Measurements from ENCODE around the gene FUZ. TPM values are rescaled to one million over a fixed set of nuclear protein-coding genes. Genes with fewer than 3 reads are reported as not detected.

FUZ gene
- total RNA-seq, 2 donors from 2014 or later = 8.9 to 24.1 TPM

DNA sequence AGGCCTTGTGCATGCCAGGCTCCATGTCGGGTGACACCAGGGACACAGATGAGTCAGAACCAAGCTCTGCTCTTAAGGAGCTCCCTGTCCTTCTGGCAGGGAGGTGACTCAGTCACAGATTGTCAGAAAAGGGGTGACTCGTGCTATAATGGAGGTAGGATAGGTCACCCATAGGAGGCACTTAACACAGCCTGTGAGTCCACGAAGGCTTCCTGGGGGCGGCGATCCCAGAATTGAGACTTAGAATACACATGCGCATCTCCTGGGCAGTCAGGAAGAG is 19.6 kb downstream of the FUZ start:
- TF ChIP-seq, protein P1, sequence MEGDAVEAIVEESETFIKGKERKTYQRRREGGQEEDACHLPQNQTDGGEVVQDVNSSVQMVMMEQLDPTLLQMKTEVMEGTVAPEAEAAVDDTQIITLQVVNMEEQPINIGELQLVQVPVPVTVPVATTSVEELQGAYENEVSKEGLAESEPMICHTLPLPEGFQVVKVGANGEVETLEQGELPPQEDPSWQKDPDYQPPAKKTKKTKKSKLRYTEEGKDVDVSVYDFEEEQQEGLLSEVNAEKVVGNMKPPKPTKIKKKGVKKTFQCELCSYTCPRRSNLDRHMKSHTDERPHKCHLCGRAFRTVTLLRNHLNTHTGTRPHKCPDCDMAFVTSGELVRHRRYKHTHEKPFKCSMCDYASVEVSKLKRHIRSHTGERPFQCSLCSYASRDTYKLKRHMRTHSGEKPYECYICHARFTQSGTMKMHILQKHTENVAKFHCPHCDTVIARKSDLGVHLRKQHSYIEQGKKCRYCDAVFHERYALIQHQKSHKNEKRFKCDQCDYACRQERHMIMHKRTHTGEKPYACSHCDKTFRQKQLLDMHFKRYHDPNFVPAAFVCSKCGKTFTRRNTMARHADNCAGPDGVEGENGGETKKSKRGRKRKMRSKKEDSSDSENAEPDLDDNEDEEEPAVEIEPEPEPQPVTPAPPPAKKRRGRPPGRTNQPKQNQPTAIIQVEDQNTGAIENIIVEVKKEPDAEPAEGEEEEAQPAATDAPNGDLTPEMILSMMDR (IDR thresholded peaks at IDR 0.05) = no peak
- TF ChIP-seq POLR2A (IDR thresholded peaks at IDR 0.05) = no peak
- H3K4me1 ChIP-seq = no peaks in the 10 kb centered on the region
- intact Hi-C loops (cut with DNase I) = no loop called here
- ATAC-seq = no peak
- H3K9me3 ChIP-seq = no peaks in the 10 kb centered on the region
- H3K27ac ChIP-seq = no peak overlapping the region
- DNase-seq = no peak
- H3K36me3 ChIP-seq (replicated peaks in 1 of 2; ENCODE audit: insufficient read depth in 1 of 2, low read depth in 2 of 2) = peaks cover 0 to 35% of the 10 kb centered on the region in 2 donors
- no peaks in the 10 kb centered on the region for H3K27me3 ChIP-seq
- WGBS, 2 donors = 88% methylated on average over 6 of the region's 6 CpGs
- no peak overlapping the region for H3K4me3 ChIP-seq

DNA sequence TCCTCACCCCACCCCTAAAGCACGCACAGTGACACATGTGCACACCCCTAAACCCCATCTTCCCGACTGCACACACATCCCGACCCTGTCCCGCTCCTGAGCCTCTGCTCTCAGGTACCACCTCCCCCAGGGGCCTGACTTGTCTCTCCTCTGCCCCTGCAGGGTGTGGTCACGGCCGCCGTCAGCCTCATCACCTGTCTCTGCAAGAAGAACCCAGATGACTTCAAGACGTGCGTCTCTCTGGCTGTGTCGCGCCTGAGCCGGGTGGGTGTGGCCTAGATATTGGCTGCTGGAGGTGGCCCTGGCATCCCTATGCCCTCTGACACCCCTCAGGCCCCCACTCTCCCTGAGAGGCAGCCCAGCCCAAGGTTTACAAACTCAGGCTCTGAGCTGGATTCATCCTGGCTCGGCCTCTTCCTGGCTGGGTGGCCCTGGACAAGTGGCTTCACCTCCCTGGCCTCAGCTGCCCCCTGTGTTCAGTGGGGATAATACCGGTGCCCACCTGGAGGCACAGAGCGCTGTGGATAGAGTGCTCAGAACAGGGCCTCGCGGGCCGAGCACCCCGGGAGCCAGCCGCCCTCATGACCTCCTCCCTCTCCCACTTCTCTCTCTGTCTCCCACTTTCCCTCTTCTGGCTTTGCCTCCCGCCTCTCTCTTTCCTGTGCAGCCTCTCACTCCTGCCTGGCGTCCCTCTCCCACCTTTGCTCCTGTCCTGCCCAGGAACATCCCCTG is 20.1 kb downstream of the FUZ start:
- H3K4me3 ChIP-seq = no peak overlapping the region
- WGBS, 2 donors = 94 to 96% methylated on average over 17 to 22 of the region's 22 CpGs
- no peaks in the 10 kb centered on the region for H3K27me3 ChIP-seq
- no peak for DNase-seq
- H3K4me1 ChIP-seq = no peaks in the 10 kb centered on the region
- H3K27ac ChIP-seq = no peak overlapping the region
- H3K9me3 ChIP-seq = no peaks in the 10 kb centered on the region
- intact Hi-C loops (cut with DNase I) = no loop called here
- TF ChIP-seq POLR2A (IDR thresholded peaks at IDR 0.05) = no peak
- TF ChIP-seq, protein P1 (IDR thresholded peaks at IDR 0.05) = no peak
- peaks cover 0 to 33% of the 10 kb centered on the region in 2 donors for H3K36me3 ChIP-seq (replicated peaks in 1 of 2; ENCODE audit: insufficient read depth in 1 of 2, low read depth in 2 of 2)
- ATAC-seq = no peak

- no peak for DNase-seq
- Histone ChIP-seq H3K4me3 (no peak overlapping the region), H3K36me3 (replicated peaks in 1 of 2; ENCODE audit: insufficient read depth in 1 of 2, low read depth in 2 of 2) (peaks cover 0 to 29% of the 10 kb centered on the region in 2 donors), H3K27me3 (no peaks in the 10 kb centered on the region), H3K27ac (no peak overlapping the region), H3K4me1 (no peaks in the 10 kb centered on the region), H3K9me3 (no peaks in the 10 kb centered on the region)
- intact Hi-C loops (cut with DNase I) = no loop called here
- 89 to 93% methylated on average over 8 to 22 of the region's 26 CpGs for WGBS, 2 donors
- no peak for ATAC-seq
- TF ChIP-seq, protein P1 (IDR thresholded peaks at IDR 0.05) = no peak
- TF ChIP-seq POLR2A (IDR thresholded peaks at IDR 0.05) = no peak
Measured at GRCh38 chr19:49791776-49792445, 21.2 kb downstream of the FUZ start.

- no peaks in the 10 kb centered on the region for H3K27me3 ChIP-seq
- intact Hi-C loops (cut with DNase I) = no loop called here
- H3K36me3 ChIP-seq (replicated peaks in 1 of 2; ENCODE audit: insufficient read depth in 1 of 2, low read depth in 2 of 2) = peaks cover 0 to 22% of the 10 kb centered on the region in 2 donors
- H3K9me3 ChIP-seq = no peaks in the 10 kb centered on the region
- TF ChIP-seq, protein P1 (IDR thresholded peaks at IDR 0.05) = no peak
- no peak for TF ChIP-seq POLR2A (IDR thresholded peaks at IDR 0.05)
- H3K4me3 ChIP-seq = no peak overlapping the region
- 79 to 87% methylated on average over 9 of the region's 9 CpGs for WGBS, 2 donors
- no peaks in the 10 kb centered on the region for H3K4me1 ChIP-seq
- no peak overlapping the region for H3K27ac ChIP-seq
- DNase-seq (peak in 3 of 4 donors; percentile 24 to 38 (median 30)), ATAC-seq (no peak)
Measured at GRCh38 chr19:49790866-49791265, 22.2 kb downstream of the FUZ start.
